Measurements from ENCODE around the gene BAHCC1.

GRCh38 chr17:81438688-81439087, 43.4 kb downstream of the BAHCC1 start:
- TF ChIP-seq GATA2 (IDR thresholded peaks at IDR 0.05; ENCODE audit: low read depth, low read length) (no peak), GATA3 (IDR thresholded peaks at IDR 0.05; ENCODE audit: low read depth, low read length) (no peak)

Measured in SH-SY5Y (cell line).